CMK (cell line): ENCODE results near the gene TMEM184B.
A peak's percentile ranks its signal among the peaks of the same experiment; 100 is the strongest.
"Not testable (repeated sequence)": the region's sequence is repeated elsewhere in the genome, so short reads cannot be mapped to it uniquely, and the experiment has no call there.

ENCODE experiments used
- DNase-seq: peaks from one replicate; pipeline ENCODE4 v3.0.0-alpha.2; 2010; ENCODE audit warnings: low read depth

The TMEM184B gene

GRCh38 chr22:38249301-38249700 lies 23.5 kb downstream of the TMEM184B start:
- DNase-seq, result no peak

DNA sequence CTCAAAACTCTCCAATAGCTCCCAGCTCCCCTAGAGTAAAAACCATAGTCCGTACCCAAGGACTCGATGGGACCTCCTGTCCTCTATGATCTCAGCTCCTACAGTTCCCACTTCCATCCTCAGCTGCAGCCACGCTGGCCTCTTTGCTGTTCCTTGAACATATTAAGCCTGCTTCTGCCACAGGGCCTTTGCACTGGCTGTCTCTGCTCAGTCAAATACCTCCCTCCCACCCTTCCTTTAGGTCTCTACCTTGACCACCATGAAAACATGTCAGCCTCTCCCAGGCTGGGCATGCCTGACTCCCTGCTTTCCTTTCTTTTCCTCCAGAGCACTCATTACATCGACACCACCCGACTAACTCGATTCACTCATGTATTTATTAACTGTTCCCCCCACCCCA lies 24.5 kb downstream of the TMEM184B start:
- DNase-seq, result no peak

DNA sequence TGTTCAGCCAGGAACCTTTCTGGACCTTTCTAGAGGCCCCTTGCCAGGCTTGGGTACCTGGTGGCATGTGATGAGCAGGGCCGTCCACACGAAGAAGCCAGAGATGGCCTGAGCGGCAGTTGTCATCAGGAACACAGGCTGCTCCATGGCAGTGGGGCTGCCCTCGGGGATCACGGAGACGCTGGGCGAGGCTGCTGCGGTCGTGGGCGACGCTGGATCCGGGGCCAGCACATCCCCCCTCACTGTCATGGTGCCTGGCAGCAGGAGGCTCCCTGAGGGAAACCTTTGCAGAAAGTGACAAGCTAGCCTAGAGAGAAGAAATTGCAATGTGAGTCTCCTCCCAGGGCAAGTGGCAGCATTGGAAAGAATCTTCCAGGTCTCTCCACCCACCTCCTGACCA lies 25.1 kb downstream of the TMEM184B start:
- DNase-seq, result no peak

DNA sequence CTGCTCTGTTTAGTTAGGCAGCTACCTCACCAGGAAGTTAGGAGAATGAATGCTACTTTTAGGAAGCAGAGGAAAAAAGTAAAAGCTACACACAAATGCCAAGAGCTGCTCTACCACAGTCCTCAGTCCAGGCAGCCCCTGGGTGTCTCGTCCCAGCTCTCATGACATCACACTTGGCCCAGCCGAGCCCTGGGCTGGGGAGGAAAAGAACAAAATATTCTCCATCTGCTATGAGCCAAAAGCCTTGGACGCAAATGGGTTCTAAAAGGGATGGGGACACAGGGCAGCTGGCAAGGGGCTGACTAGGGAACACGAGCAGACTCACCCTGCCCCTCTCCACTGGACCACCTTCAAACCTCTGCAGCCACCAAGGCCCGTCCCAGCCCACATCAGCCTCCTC lies 26.1 kb downstream of the TMEM184B start:
- no peak for DNase-seq

- DNase-seq, result no peak
Observed at GRCh38 chr22:38246046-38246658, 26.7 kb downstream of the TMEM184B start.

GRCh38 chr22:38244106-38244505 lies 28.7 kb downstream of the TMEM184B start:
- DNase-seq, result no peak

GRCh38 chr22:38243007-38243765 lies 29.6 kb downstream of the TMEM184B start:
- no peak for DNase-seq

DNA sequence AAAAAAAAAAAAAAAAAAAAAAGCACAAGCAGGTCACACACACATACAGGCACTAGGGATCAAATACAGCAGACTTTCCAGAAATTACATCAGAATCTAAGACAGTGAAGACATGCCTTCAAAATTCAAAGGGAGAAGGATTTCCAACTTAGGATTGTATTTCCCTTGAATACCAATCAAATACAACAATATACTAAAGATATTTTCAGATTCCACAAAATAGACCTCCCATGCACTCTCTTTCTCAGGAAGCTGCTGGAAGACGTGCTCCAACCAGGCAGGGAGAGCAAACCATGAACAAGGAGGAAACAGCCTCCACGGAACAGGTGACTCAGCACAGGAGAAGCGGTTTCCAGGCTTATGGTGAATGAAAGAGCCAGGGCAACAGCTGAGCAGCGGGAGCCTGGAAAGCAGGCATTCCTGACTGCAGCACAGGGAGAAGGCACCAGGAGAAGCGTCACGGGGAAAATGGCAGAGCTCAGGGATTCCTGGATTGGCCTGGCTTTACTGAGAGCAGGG lies 32.0 kb downstream of the TMEM184B start:
- DNase-seq, result no peak

GRCh38 chr22:38239101-38239761 lies 33.6 kb downstream of the TMEM184B start:
- DNase-seq, result no peak

DNA sequence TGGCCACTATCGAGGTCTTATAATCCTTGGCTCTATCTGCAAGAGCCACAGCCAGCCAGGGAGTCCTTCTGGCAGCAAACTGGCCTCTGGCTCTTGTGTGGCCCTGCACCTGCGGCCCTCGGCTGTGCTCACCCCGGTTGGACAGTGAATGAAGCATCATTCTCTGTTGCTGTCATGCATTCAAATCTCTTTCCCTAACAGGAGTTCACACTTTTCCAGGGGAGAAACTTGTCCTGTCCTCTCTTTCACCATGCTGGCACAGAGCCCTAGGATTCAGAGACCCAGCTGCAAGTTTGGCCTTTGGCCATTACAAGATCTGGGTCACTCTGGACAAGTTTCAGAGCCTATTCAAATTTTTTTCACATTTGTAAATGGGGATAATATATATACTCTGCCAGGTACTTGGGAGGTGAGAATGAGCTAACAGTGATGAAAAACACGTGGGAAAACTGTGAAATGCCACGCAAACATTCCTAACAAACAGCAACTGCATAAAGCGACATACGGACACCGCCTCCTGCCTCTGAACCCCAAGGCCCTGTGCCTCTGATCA lies 34.2 kb downstream of the TMEM184B start:
- no peak for DNase-seq

DNA sequence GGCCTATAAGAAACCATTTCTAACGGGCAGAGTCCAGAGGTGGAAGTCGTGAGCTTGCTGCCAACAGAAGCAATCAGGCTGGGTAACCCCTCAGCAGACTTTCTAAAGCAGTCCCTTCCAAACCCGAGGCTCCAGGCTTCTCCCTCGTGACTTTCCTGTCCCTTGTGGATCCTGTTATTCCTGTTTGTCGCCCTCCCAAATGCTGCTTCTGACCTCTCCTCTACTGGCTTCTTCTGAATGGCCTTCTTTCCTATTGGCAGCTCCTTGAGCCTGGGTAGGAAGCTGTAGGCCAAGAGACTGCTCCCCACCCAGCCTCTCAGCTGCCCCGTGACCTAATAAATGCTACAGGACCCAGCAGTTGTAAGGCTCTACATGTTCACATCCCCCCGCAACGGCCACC lies 36.0 kb downstream of the TMEM184B start:
- DNase-seq, result no peak

GRCh38 chr22:38235240-38235850 lies 37.5 kb downstream of the TMEM184B start:
- no peak for DNase-seq

- DNase-seq, result not testable (repeated sequence)
Observed at GRCh38 chr22:38233856-38234255, 39.0 kb downstream of the TMEM184B start.

DNA sequence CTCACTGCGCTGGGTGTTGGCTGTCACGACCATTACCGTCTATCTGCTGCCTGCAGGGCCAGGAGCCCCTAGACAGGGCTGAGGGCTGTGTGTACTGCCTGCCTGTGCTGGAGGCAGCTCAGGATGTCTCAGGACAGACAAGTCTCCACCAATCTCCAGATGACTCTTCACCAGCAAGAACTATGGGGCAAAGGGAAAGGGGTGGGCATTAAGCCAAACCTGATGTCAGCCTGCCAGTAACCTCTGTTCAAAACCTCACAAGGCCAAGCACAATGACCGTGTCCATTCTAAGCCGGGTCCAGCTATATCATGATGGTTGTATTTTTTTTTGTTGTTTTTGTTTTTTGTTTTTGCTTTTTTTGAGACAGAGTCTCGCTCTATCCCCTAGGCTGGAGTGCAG lies 39.4 kb downstream of the TMEM184B start:
- DNase-seq, result no peak

GRCh38 chr22:38232196-38232595 lies 40.6 kb downstream of the TMEM184B start:
- DNase-seq, result no peak

DNA sequence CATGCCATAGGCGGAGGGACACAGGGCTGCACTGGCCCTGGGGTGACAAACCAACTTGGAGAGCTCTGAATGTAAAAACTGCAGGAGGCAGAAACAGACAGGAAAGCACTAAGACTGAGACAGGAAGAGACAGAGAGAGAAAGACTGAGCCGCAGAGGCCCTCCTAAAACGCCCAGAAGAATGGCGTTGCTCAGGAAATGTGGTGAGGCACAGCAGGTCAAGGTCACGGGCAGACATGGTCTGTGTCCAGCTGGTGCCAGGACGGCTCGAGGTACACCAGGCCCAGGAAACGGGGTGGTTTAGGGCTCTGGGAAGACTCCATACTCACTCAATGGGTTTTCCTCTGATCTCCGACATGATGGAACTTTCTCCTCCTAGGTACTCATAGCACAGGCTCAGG lies 41.9 kb downstream of the TMEM184B start:
- DNase-seq, result no peak

- DNase-seq, result peak; percentile 67
Observed at GRCh38 chr22:38230108-38230825, 42.5 kb downstream of the TMEM184B start.

DNA sequence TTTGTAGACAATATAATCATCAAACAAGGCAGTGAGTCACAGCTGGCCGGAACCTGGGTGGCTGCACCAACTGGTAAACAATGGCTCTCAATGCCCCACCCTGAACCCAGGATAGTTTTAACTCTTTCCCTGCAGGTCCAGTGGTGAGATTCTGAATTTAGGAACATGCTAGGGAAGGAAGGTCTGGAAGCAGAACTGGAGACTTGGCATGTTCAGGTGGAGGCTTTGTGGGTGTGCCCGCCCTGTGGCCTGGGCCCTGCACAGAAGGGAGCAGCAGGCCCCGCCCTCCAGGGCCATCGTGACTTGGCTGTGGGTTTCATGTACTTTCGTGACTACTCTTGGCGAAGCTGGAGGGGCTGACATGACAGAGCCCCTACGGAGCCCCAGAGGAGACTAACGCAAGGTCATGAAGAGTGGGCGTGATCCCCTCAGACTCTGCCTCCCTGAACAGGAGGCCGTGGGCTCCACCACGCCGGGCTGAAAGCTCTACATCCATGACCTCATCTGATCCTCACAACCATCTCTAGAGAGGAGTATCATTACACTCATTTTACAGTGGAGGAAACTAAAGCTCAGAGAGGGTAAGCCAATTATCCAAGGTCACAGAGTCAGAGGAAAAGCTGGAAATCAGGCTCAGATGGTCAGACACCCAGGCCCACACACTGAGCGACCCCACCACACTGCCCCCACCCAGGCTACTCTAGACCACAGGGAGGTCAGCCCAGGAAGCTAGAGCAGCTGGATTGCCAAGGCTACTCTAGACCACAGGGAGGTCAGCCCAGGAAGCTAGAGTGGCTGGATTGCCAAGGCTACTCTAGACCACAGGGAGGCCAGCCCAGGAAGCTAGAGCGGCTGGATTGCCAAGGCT lies 43.7 kb downstream of the TMEM184B start:
- DNase-seq, result no peak

DNA sequence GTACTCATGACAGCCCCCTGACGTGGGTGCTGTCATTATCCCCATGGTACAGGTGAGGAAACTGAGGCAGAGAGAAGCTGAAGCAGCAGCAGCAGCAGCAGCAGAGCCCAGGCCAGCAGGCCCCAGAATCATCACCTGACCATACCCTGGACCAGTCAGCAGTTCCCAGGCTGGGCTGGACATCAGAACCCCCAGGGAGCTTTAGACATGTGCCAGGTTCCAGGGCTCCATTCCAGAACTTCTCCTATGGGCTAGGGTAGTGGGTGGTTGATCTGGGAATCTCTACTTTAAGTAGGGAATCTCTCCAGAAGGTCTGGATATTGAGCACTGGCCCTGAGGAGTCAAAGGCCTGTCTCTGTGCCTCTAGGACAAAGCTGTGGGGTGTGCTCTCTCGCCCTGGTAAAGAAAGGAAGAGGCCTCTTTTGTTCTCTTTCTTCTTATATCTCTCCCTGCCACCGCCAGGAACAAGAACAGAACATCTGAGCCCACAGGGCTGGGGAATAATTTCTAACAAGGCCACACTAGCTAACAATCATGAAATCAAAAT lies 44.4 kb downstream of the TMEM184B start:
- no peak for DNase-seq
